ENCODE results near the gene MED28. TPM values are rescaled to one million over a fixed set of nuclear protein-coding genes. Genes with fewer than 3 reads are reported as not detected.
"Not testable (repeated sequence)": the region's sequence is repeated elsewhere in the genome, so short reads cannot be mapped to it uniquely, and the experiment has no call there.

Gene MED28
- total RNA-seq, 2 experiments from 2014 or later = 57.2 to 72.5 TPM

DNA sequence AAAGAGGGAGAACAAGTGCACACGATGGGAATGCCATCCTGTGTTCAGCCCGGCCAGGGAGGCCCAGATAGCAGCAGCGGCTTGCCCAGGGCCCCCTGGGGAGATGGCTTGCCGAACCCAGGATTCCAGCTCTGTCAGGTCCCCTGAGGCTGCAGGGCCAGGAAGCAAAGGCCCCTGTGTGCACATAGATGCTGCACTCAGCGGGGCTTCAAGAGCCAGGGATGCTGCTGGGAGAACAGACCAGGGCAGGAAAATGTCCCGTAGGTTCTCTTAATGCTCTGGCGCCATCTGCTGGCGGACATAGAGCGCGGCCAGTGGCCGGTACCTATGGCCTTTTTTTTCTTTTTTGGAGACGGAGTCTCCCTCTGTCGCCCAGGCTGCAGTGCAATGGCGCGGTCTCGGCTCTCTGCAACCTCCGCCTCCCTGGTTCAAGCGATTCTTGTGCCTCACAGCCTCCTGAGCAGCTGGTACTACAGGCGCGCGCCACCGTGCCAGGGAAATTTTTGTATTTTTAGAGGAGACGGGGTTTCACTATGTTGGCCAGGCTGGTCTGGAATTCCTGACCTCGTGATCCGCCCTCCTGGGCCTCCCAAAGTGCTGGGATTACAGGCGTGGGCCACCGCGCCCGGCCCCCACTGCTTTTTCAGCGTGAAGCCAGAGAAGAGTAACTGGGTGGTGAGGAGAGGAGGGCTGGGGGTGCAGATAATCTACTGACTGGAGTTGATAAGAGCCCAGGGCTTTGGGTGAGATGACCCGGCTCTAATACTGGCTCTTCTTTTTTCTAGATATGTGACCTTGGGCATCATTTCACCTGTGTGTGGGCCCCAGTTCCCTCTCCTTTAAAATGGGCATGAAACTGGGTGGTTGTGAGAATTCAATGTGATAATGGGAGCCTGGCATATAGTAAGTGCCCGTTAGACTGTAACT is 22.5 kb downstream of the MED28 start:
- no peaks in the 10 kb centered on the region for H3K9me3 Mint-ChIP-seq
- peak; percentile 66 for DNase-seq
- no peak overlapping the region for H3K4me3 Mint-ChIP-seq
- H3K27me3 Mint-ChIP-seq = no peaks in the 10 kb centered on the region
- peaks cover 12% of the 10 kb centered on the region for H3K36me3 Mint-ChIP-seq
- H3K27ac Mint-ChIP-seq = no peak overlapping the region
- H3K4me1 Mint-ChIP-seq = no peaks in the 10 kb centered on the region

DNA sequence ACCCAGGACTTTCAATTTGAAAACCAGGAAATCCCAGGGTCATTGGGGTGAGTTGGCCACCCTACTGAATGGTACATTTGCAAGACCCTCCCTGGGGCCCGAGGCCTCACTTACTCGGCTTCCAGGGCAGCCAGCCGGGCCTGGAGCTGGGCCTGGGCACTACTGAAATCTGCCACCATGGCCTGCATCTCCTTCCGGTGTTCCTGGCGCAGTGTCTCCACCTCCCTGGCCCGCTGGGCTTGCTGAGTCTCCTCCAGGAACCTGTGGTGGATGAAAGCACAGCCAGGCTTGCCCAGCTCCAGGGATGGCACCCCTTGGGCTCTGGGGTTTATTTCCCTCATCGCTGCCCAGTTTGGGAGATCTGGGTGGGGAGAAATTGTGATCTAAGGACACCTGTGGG is 24.7 kb downstream of the MED28 start:
- H3K9me3 Mint-ChIP-seq = no peaks in the 10 kb centered on the region
- H3K27ac Mint-ChIP-seq = no peak overlapping the region
- peaks cover 10% of the 10 kb centered on the region for H3K36me3 Mint-ChIP-seq

DNA sequence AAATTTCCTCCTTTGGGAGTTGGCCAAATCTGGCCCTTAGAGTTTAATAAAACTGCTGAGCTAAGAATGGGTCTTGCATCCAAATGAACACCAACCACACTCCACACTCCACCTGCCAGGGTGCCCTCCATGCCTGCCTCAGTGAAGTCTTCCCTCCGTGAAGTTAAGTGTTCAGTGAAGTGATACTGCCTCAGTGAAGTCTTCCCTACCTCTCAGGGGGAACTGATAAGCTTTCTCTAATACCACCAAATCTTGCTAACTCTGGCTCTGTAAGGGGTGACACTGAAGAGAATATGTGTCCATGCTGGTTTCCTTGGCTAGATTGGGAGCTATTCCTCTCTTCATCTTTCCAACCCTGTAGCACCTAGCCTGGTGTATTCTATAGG is 27.9 kb downstream of the MED28 start:
- no peak overlapping the region for H3K27ac Mint-ChIP-seq
- no peak overlapping the region for H3K4me3 Mint-ChIP-seq
- no peak for DNase-seq
- H3K27me3 Mint-ChIP-seq = no peaks in the 10 kb centered on the region
- no peaks in the 10 kb centered on the region for H3K4me1 Mint-ChIP-seq
- H3K36me3 Mint-ChIP-seq = peaks cover 2% of the 10 kb centered on the region
- H3K9me3 Mint-ChIP-seq = no peaks in the 10 kb centered on the region

More for the DNA sequence above, 24.7 kb downstream of the MED28 start:
- H3K4me1 Mint-ChIP-seq = no peaks in the 10 kb centered on the region
- DNase-seq = no peak
- H3K4me3 Mint-ChIP-seq = no peak overlapping the region
- H3K27me3 Mint-ChIP-seq = no peaks in the 10 kb centered on the region

DNA sequence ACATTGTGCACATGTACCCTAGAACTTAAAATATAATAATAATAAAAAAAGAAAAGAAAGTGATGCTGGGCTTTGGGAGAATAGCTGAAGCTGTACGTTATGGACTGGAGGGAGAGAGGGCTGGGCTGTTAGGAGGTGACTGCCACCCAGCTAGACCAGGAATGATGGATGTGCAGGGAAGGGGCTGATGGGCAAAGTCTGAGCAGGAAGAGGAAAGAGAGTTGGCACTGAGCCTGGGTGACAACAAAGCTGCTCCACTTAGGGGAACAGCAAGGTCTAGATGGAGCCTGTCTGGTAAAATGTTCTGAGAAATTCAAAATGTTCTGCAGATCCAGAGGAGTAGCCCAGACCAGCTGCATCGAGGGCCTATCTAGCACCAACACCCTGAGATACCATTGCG is 32.3 kb downstream of the MED28 start:
- Mint-ChIP-seq H3K27me3 (no peaks in the 10 kb centered on the region), H3K4me3 (no peak overlapping the region), H3K9me3 (no peaks in the 10 kb centered on the region), H3K36me3 (peaks cover 2% of the 10 kb centered on the region), H3K4me1 (peaks cover 7% of the 10 kb centered on the region), H3K27ac (no peak overlapping the region)
- DNase-seq = no peak

DNA sequence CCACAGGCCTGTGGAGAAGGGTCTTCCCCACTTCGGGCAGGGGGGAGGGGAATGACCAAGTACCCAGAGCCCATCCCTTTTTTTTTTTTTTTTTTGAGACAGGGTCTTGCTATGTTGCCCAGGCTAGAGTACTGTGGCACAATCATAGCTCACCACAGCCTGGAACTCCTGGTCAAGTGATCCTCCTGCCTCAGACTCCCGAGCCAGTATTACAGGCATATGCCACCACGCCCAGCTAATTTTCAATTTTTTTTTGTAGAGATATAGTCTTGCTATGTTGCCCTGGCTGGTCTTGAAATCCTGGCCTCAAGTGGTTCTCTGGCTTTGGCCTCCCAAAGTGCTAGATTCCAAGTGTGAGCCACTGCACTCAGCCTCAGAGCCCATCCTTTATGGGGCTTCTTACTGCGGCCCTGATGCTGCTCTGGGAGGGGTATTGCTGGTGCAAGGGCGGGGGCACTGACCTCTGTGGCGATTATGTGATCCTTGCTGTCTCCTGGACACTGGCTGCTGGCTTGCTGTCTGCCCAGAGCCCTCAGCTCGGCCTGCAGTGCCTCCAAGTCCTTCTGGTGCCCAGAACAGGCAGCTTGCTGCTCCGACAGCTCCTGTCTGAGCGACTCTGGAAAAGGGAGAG is 32.9 kb downstream of the MED28 start:
- Mint-ChIP-seq H3K27me3 (no peaks in the 10 kb centered on the region), H3K27ac (no peak overlapping the region), H3K4me3 (no peak overlapping the region), H3K9me3 (no peaks in the 10 kb centered on the region), H3K4me1 (peaks cover 9% of the 10 kb centered on the region), H3K36me3 (peaks cover 2% of the 10 kb centered on the region)
- DNase-seq = no peak

DNA sequence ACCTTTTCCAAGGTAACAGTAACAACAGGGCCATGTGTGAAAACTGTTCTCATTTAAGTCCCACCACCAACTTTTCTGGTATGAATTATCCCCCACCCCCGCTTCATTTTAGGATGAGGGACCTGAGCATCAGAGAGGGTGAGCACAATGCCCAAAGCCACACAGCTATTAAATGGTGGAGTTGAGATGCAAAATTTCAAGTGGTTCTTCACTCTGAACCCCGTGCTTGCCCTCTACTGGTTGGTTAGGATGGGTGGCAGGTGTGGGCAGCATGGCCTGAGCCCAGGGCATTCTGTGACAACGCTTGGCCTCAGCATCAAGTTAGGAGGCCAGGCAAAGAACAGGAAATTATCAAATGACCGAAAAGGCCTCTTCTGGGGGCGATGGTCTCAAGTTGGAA is 33.5 kb downstream of the MED28 start:
- Mint-ChIP-seq H3K27me3 (no peaks in the 10 kb centered on the region), H3K27ac (no peak overlapping the region), H3K36me3 (no peaks in the 10 kb centered on the region), H3K9me3 (no peaks in the 10 kb centered on the region), H3K4me3 (no peak overlapping the region), H3K4me1 (peaks cover 9% of the 10 kb centered on the region)
- DNase-seq = no peak

DNA sequence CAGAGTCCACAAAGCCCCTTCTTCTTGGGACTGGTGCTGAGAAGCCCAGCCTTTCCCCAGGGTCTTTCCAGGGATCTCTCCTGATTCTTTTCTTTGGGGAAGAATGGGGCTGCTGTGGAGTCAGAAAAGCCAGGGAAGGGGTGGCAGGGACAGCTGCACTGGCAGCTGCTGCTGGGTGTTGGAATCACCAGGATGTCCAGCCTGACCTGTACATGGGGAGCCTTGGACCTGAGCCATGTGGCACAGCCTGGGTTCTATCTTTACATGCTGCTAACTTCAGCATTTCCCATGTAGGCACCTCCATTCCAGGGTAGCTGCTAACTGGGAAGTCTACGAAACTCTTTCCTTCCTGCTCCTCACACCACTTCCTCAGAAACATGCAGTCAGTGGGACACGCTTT is 36.0 kb downstream of the MED28 start:
- Mint-ChIP-seq H3K4me1 (peaks cover 9% of the 10 kb centered on the region), H3K27me3 (no peaks in the 10 kb centered on the region), H3K27ac (no peak overlapping the region), H3K9me3 (no peaks in the 10 kb centered on the region), H3K4me3 (no peak overlapping the region), H3K36me3 (no peaks in the 10 kb centered on the region)
- no peak for DNase-seq

DNA sequence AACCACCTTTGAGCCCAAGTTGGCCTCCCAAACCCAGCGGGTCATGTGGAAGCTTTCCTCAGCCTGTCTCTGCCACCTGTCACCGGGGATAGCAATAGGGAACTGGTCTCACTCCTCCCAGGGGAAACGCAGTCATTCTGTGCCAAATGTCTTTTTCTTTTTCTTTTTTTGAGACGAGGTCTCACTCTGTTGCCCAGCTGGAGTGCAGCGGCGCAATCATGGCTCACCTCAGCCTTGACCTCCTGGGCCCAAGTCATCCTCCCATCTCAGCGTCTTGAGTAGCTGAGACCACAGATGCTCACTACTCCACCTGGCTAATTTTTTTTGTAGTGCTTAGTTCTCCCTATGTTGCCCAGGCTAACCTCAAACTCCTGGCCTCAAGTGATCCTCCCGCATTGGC is 40.3 kb downstream of the MED28 start:
- Mint-ChIP-seq H3K27me3 (peaks cover 6% of the 10 kb centered on the region), H3K9me3 (no peaks in the 10 kb centered on the region), H3K27ac (no peak overlapping the region), H3K4me1 (peaks cover 11% of the 10 kb centered on the region), H3K36me3 (no peaks in the 10 kb centered on the region), H3K4me3 (no peak overlapping the region)
- no peak for DNase-seq

DNA sequence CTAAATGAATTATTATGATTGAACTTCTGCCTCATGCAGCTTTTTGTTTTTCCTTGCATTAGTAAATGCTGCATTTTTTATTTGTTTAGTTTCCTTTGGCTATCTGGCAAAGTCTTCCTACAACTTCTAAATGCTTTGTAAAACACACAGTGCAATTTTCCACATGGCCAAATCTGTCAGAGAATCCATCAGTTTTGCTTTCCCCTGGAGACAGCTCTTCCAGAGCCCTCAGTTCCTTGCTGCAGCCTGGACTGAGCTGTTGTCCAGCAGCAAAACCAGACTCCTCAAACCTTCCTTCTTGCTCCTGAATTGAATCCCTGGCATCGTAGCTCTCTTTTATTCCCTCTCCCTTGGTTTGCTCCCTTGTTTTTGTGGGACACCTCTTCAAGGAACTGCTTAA is 42.6 kb downstream of the MED28 start:
- peaks cover 6% of the 10 kb centered on the region for H3K27me3 Mint-ChIP-seq
- no peak overlapping the region for H3K4me3 Mint-ChIP-seq
- no peaks in the 10 kb centered on the region for H3K36me3 Mint-ChIP-seq
- peaks cover 2% of the 10 kb centered on the region for H3K4me1 Mint-ChIP-seq
- no peak for DNase-seq
- no peaks in the 10 kb centered on the region for H3K9me3 Mint-ChIP-seq
- H3K27ac Mint-ChIP-seq = no peak overlapping the region

DNA sequence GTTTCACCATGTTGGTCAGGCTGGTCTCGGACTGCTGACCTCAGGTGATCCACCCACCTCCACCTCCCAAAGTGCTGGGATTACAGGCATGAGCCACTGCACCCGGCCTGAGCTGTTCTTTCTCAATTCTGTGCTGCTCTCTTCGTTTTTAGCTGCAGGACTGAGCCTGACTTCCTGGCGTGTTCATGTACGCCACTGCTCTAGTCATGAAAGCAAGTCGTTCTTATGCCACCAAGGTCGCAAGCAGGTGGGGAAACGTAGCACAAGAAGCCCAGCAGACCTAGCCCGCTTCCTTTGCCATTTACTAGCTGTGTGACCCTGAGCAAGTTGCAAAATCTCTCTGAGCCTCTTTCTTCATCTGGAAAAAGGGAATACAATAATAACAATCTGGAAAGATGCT is 43.4 kb downstream of the MED28 start:
- H3K27ac Mint-ChIP-seq = no peak overlapping the region
- no peak for DNase-seq
- H3K36me3 Mint-ChIP-seq = no peaks in the 10 kb centered on the region
- no peak overlapping the region for H3K4me3 Mint-ChIP-seq
- H3K27me3 Mint-ChIP-seq = peaks cover 6% of the 10 kb centered on the region
- peaks cover 2% of the 10 kb centered on the region for H3K4me1 Mint-ChIP-seq
- no peaks in the 10 kb centered on the region for H3K9me3 Mint-ChIP-seq

DNA sequence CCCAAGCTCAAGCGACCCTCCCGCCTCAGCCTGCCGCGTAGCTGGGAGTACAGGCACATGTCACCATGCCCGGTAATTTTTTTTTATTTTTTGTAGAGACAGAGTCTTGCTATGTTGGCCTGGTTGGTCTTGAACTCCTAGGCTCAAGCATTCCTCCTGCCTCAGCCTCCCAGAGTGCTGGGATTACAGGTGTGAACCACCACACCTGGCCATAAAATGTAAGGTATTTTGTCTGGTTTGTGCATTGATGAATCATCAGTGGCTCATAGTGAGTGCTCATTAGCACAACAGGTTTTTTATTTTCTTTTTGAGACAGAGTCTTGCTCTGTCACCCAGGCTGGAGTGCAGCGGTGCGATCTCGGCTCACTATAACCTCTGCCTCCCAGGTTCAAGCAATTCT is 44.8 kb downstream of the MED28 start:
- not testable (repeated sequence) for H3K27ac Mint-ChIP-seq, DNase-seq

DNA sequence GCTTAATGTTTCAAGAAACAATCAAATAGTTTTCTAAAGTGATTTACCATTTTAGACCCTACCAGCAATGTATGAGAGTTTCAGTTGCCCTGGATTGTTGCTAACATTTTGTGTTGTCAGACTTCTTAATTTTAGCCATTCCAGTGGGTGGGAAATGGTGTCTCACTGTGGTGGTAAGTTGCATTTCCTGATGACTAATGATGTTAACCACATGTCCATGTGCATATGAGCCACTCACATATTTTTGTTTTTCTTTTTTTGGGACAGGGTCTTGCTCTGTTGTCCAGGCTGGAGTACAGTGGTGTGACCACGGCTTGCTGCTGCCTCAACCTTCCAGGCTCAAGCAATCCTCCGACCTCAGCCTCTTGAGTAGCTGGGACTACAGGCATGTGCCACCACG is 48.3 kb downstream of the MED28 start:
- Mint-ChIP-seq H3K27me3 (no peaks in the 10 kb centered on the region), H3K4me1 (peaks cover 9% of the 10 kb centered on the region)

More for the DNA sequence above, 44.8 kb downstream of the MED28 start:
- H3K9me3 Mint-ChIP-seq, H3K36me3 Mint-ChIP-seq, H3K4me3 Mint-ChIP-seq, H3K27me3 Mint-ChIP-seq, H3K4me1 Mint-ChIP-seq: not testable (repeated sequence)

DNA sequence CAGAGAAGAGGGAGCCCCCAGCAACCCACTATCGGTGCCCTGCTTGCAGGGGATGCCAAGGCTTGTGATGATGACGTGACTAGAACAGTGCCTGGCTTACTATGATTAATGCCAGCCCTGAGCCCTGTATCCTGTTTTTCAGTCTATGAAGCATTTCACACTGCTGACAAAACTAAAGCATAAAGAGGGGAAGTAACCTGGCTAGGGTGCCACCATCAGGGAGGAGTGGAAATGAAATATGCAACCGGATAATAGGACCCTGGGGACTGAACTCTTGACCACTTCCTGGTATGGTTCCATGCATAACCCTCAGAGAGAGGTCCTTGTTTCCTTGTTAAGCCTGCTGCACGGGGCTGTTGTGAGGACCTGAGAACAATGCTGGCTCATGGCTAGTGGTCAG is 50.3 kb downstream of the MED28 start:
- Mint-ChIP-seq H3K4me1 (peaks cover 7% of the 10 kb centered on the region), H3K9me3 (no peaks in the 10 kb centered on the region), H3K36me3 (no peaks in the 10 kb centered on the region), H3K27me3 (no peaks in the 10 kb centered on the region), H3K4me3 (no peak overlapping the region), H3K27ac (no peak overlapping the region)
- DNase-seq = no peak

More for the DNA sequence above, 48.3 kb downstream of the MED28 start:
- DNase-seq = no peak
- H3K27ac Mint-ChIP-seq = no peak overlapping the region
- H3K4me3 Mint-ChIP-seq = no peak overlapping the region
- no peaks in the 10 kb centered on the region for H3K36me3 Mint-ChIP-seq
- H3K9me3 Mint-ChIP-seq = no peaks in the 10 kb centered on the region

DNA sequence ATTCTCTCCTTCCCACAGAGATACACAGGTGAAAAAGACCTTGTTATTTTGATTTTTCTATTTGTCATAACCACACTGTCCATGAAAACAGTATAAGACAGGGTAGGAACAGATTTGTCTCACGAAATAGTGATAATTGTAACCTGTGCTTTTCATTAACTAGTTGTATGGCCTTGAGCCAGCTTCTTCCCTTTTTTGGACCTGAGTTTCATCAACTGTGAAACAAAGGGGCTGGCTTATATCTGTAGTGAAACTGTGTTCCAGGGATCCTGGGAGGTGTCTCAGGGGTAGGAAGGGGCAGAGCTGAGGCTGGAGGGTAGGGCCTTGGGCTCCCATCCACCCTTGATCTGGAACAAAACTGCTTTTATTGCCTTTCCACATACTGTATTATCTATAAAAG is 50.9 kb downstream of the MED28 start:
- Mint-ChIP-seq H3K9me3 (no peaks in the 10 kb centered on the region), H3K27ac (no peak overlapping the region), H3K36me3 (no peaks in the 10 kb centered on the region), H3K4me1 (peaks cover 7% of the 10 kb centered on the region), H3K27me3 (peaks cover 4% of the 10 kb centered on the region), H3K4me3 (no peak overlapping the region)
- DNase-seq = no peak

DNA sequence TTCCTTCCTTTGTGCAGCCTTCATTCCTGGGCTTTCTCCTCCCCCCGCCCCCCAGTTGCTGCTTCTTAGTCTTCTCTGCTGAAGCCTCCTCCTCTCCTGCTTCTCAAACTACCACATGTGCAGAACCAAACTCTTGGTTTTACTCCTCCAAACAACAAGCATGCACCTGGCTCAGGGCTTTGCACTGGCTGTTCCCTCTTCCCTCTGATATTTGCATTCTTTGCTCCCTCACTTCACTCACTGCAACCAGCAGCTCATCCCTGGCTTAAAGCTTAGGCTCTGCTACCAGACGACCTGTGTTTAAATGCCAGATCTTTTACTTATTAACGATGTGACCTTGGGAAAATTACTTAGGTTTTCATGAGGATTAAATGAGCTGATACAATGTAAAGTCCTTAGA is 51.4 kb downstream of the MED28 start:
- Mint-ChIP-seq H3K4me3 (no peak overlapping the region), H3K36me3 (no peaks in the 10 kb centered on the region), H3K27me3 (peaks cover 4% of the 10 kb centered on the region), H3K9me3 (no peaks in the 10 kb centered on the region), H3K4me1 (peaks cover 7% of the 10 kb centered on the region), H3K27ac (no peak overlapping the region)
- DNase-seq = no peak

DNA sequence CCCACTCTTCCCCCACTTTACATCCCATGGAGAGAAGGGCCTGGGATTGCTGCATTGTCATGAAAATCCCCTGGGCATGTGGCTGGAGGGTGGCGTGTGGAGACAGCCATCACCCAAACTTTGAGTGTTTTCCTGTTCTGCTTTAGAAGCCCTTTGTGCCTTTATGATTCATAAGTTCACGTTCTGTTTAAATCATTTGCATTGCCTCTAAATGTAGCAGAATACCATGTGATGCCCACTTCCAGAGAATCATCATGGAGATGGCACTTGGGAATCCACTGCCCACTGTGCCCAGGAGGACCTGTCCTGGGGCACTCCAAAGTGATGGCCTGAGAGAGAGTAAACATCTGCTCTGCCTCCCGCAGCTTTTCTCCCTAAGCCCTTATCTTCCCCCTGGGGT is 52.8 kb downstream of the MED28 start:
- DNase-seq = no peak
- Mint-ChIP-seq H3K9me3 (peaks cover 9% of the 10 kb centered on the region), H3K4me1 (peaks cover 7% of the 10 kb centered on the region), H3K36me3 (no peaks in the 10 kb centered on the region), H3K4me3 (no peak overlapping the region), H3K27ac (no peak overlapping the region), H3K27me3 (peaks cover 4% of the 10 kb centered on the region)
